ENCODE measurements around the gene TIMM10.

- no peak for TF ChIP-seq CTCF (conservative IDR thresholded peaks at IDR 0.05; ENCODE audit: low read depth, low read length)
- no peak for TF ChIP-seq EZH2 (IDR thresholded peaks at IDR 0.05; ENCODE audit: low read length, unreplicated experiment)
- no peak for TF ChIP-seq EZH2phosphoT487 (IDR thresholded peaks at IDR 0.05; ENCODE audit: borderline replicate concordance, low read length)
Measured at GRCh38 chr11:57542582-57542981, 12.0 kb upstream of the TIMM10 start.

Measured in PC-3 (cell line).